HG03039 (cell line): ENCODE results near the gene EDEM2.
"Not testable (repeated sequence)": the region's sequence is repeated elsewhere in the genome, so short reads cannot be mapped to it uniquely, and the experiment has no call there.

ENCODE experiments used
- ATAC-seq: cut with Tn5 transposase; IDR thresholded peaks from one replicate; pipeline ENCODE4 v1.9.1; 2021; ENCODE audit warnings: mild to moderate bottlenecking, moderate library complexity; ENCODE audit not compliant: unreplicated experiment

The EDEM2 gene

DNA sequence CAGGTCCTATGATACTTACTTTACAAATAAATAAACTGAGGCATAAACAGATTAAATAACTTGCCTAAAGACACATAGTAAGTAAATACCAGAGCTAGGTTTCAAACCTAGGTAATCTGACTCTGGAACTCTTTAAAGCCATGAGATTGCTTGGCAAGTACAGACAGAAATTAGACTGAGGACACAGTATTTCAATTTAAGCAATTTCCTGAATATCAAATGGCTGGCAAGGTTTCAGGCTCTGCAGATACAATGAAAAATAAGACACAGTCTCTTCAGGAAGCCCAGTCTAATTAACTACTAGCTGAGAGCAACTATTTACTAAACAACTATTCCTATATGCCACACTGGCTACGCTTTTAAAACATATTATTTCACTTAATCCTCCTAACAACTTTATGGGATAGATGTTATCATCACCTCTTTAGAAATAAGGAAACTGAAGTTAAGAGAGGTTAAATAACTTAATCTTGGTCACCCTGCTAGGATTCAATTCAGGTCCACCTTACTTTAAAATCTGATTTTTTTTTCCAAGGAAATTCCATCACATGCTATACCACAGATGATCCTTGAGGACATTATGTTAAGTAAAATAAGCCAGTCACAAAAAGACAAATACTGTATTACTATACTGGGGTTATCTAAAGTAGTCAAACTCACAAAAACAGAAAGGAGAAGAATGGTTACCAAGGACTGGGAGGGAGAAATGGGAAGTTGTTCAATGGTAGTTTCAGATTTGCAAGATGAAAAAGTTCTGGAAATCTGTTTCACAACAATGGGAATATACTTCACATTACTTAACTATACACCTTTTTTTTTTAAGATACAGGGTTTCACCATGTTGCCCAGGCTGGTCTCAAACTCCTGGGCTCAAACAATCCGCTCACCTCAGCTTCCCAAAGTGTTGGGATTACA, 58.6 kb downstream of the EDEM2 start:
- no peak for ATAC-seq

DNA sequence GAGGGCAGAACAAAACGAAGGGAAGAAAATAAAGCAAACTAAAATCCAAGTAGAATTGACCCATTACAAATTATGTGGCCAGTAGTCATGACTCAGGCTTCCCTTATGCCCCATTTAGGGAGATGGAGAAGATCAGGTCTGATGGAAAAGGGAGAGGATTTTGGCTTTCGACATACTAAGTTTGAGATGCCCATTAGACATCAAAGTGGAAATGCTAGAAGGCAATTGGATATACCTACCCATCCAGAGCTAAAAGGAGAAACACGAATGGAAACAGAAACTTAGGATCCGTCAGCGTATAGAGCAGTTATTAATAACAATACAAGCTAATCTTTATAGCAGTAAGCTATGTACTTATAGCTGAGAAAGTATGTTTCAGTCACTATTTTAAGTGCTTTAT, 59.3 kb downstream of the EDEM2 start:
- ATAC-seq: no peak

DNA sequence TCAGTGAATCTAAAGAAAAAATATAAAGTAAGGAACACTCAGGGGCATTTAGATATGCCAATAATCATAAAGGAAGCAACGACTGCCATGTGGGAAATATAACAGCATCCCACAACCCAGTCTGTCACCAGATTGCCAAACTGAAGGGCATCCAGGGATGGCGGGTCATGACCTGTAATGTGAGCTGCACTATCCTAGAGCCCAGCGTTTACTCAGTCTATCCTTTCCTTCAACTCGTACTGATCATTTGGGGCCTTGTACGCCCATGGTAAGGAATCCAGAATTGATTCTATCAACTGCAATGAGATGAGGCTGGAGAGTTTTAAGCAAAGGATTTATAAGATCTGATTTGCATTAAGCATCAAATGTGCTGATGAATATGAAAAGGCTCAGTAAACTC, 59.8 kb downstream of the EDEM2 start:
- ATAC-seq: no peak

DNA sequence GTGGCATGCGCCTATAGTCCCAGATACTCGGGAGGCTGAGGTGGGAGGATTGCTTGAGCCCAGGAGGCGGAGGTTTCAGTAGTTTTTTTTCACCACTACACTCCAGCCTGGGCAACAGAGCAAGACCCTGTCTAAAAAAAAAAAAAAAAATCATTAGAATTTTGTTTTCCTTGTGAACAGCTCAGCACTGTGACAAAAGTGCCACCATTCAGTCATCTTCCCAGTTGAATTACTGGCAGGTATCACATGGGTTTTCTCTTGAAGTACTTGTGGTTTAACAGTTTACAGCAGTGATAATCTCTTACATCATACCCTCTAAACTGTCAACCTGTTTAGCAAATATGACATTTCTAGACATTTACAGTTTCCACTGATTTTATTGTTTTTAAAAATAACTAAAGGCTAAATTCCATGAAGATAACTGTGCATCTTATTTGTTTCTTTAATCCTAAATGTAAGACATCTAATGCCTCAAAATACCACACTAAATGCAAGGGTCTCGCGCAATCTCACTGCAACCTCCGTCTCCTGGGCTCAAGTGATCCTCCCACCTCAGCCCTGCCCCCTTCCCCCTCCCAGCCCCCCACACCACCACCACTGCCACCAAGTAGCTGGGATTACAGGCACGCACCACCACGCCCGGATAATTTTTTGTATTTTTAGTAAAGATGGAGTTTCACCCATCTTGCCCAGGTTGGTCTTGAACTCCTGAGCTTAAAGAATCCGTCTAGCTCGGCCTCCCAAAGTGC, 61.5 kb downstream of the EDEM2 start:
- no peak for ATAC-seq

DNA sequence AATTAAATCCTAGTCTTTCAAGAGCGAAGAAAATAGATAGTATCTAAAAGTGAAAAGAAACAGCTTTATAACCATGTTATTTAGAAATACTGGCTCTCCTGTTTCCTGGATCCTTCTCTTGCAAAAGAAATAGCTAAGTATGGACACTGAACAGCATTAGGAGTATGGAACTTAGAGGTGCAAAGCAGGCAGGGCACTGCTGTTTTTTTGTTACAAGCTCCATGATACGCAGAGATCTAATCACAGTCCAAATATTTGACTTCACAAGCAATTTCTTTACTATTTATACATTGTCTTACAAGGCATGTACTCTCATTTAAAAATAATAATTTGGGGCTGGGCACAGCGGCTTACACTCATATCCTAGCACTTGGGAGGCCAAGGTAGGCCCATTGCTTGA, 62.1 kb downstream of the EDEM2 start:
- no peak for ATAC-seq

DNA sequence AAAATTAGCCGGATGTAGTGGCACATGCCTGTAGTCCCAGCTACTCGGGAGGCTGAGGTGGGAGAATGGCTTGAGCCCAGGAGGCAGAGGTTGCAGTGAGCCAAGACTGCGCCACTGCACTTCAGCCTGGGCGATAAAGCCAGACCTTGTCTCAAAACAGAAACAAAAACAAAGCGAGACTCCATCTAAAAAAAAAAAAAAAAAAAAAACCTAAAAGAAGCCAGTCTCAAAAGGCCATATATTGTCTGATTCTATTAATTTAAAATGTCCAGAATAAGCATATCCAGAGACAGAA, 66.8 kb downstream of the EDEM2 start:
- ATAC-seq: not testable (repeated sequence)

DNA sequence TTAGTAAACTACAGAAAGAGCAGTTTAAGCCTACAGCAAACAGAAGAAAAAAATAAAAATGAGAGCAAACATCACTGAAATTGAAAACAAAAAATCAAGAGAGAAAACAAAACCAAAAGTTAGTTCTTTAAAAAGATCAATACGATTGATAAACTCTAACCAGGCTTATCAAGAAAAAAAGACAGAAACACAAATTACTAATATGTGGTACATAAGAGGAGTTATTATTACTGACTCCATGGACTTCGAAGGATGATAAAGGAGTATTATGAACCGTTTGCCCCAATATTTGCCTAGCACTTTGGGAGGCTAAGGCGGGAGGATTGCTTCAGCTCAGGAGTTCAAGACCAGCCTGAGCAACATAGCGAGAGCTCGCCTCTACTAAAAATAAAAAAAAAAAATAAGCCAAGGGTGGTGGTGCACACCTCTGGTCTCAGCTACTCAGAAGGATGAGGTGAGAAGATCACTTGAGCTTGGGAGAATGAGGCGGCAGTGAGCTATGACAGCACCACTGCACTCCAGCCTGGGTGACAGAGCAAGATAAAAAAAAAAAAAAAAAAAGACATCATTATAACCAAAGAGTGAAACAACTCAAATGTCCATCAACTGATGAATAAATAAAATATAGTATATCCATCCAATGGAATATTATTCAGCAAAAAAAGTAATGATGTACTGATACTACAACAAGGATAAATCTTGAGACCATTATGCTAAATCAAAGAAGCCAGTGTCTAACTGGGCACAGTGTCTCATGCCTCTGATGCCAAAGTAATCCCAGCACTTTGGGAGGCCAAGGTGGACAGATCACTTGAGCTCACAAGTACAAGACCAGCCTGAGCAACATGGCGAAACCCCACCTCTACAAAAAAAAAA, 67.4 kb downstream of the EDEM2 start:
- ATAC-seq: no peak

DNA sequence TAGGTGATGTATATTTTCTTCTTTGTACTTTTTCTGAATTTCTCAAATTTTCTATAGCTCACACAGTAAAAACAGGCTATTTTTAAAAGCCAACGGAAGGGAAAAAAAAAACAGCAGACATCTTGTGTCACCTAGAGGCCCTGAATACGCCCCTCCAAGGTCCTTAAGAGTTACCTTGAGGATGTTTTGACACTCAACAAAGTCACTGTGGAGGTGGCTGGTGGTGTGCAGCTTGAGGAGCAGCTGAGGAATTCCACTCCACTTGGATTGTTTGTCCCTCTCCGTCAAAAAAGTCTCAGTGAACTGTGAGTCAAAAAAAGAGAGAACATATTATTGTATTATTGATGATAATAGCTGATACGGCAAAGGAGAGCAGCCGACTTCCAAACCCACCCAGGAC, 69.3 kb downstream of the EDEM2 start:
- ATAC-seq: no peak

DNA sequence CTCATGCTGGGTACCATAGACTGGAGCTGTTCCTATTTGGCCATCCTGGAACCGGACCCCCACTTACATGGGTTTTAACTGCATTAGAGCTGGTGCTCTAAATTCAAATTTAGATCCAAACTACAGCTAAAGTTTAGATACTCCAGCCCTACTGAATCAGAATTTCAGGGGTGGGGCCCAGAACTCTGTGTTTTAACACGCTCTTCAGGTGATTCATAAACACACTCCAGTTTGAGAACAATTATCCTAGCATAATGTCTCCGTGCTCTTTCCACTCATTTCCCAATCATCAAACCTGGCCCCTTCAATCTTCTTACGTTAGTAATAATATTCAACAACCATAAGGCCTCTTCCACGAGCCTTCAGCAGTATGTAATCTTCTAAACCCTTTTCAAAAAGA, 69.8 kb downstream of the EDEM2 start:
- ATAC-seq: no peak

DNA sequence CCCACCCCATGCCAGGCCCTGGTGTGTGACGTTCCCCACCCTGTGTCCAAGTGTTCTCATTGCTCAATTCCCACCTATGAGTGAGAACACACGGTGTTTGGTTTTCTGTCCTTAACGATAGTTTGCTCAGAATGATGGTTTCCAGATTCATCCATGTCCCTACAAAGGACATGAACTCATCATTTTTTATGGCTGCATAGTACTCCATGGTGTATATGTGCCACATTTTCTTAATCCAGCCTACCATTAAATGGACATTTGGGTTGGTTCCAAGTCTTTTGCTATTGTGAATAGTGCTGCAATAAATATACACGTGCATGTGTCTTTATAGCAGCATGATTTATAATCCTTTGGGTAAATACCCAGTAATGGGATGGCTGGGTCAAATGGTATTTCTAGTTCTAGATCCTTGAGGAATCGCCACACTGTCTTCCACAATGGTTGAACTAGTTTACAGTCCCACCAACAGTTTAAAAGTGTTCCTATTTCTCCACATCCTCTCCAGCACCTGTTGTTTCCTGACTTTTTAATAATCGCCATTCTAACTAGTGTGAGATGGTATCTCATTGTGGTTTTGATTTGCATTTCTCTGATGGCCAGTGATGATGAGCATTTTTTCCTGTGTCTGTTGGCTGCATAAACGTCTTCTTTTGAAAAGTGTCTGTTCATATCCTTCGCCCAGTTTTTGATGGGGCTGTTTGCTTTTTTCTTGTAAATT, 75.5 kb downstream of the EDEM2 start:
- ATAC-seq: not testable (repeated sequence)

DNA sequence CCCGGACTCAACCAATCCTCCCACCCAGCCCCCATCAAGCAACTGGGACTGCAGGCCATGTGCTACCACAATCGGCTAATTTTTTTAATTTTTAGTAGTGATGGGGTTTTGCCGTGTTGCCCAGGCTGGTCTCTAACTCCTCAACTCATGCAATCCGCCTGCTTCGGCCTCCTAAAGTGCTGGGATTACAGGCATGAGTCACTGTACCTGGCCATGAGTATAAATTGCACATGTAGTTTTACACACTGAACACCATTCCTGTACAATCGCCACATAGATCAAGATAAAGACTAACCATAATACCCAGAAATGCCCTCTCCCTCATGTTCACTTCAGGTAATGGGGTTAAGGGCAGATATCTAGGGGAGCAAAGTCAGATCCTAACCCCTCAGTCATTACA, 80.9 kb downstream of the EDEM2 start:
- no peak for ATAC-seq
